ENCODE data around the gene REP15. TPM values are rescaled to one million over a fixed set of nuclear protein-coding genes. Genes with fewer than 3 reads are reported as not detected.

The REP15 gene
- total and polyA plus RNA-seq, 2 of the 8 experiments (the other 6 are each of a cell fraction or from before 2014, with no cell fraction given), result 0.06 to 0.73 TPM

DNA sequence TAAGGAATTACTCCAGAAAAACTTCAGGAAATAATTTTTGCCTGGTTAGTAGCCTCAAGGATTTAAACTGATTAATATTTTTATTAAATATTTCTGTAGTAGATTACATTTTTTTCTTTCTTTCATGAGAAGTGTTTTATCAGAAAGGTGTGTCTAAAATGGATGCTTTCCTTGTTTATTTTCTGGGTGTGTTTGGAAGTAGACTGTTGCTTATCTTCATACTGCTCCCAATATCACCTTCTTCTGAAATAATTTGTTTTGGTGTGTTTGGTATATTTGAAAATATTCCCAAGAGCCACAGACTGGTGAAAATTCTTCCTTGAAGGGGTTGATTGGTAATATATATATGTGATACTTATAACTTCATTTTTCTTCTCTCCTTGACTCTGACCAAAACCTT is 10.1 kb upstream of the REP15 start:
- Histone ChIP-seq H2BK120ac (replicated peaks; ENCODE audit: low read depth, low read length) (no peak overlapping the region), H3K9me3 (ENCODE audit: insufficient read depth in 2 of 2, low read depth in 1 of 2, low read length in 1 of 2) (no peaks in the 10 kb centered on the region), H3K23ac (ENCODE audit: insufficient read length) (no peak overlapping the region), H2BK20ac (ENCODE audit: low read length) (no peak overlapping the region), H2AFZ (ENCODE audit: low read length) (no peak overlapping the region), H3K79me1 (ENCODE audit: low read depth, low read length) (no peaks in the 10 kb centered on the region), H3K79me2 (ENCODE audit: control insufficient read depth in 1 of 2, insufficient read depth in 2 of 2, low read length in 2 of 2) (no peaks in the 10 kb centered on the region), H3K4me3 (ENCODE audit: extremely low read depth in 1 of 4, insufficient read depth in 2 of 4, low read depth in 3 of 4, low read length in 4 of 4) (no peak overlapping the region), H3K27ac (ENCODE audit: low read depth, low read length) (no peak overlapping the region), H2BK12ac (ENCODE audit: low read depth, low read length) (no peak overlapping the region), H3K4me2 (ENCODE audit: insufficient read depth in 1 of 2, low read depth in 2 of 2, low read length in 2 of 2) (no peak overlapping the region), H3K27me3 (replicated peaks in 1 of 4; ENCODE audit: control insufficient read depth in 3 of 4, extremely low read depth in 1 of 4, insufficient read depth in 3 of 4, low read length in 3 of 4) (no peaks in the 10 kb centered on the region), H4K91ac (replicated peaks; ENCODE audit: insufficient read length, low read length) (no peak overlapping the region), H2BK5ac (ENCODE audit: low read depth, low read length) (no peak overlapping the region), H2AK5ac (ENCODE audit: low read depth, low read length) (no peak overlapping the region), H3K9ac (replicated peaks in 1 of 4; ENCODE audit: extremely low read depth in 1 of 4, low read depth in 3 of 4, low read length in 3 of 4) (no peak overlapping the region), H3K4me1 (replicated peaks in 1 of 4; ENCODE audit: control insufficient read depth in 3 of 4, insufficient read depth in 4 of 4, low read length in 3 of 4) (no peaks in the 10 kb centered on the region), H3K36me3 (ENCODE audit: control insufficient read depth in 2 of 4, insufficient read depth in 4 of 4, low read length in 3 of 4) (peaks cover 0 to 5% (median 1%) of the 10 kb centered on the region in 4 experiments; a peak in 2 of 8 replicates), H2BK15ac (ENCODE audit: low read length) (no peak overlapping the region), H4K20me1 (replicated peaks in 1 of 2; ENCODE audit: control insufficient read depth in 1 of 2, insufficient read depth in 2 of 2, low read length in 2 of 2) (peaks cover 0 to 2% of the 10 kb centered on the region in 2 experiments), H3K56ac (replicated peaks; ENCODE audit: insufficient read length, low read depth, low read length) (no peak overlapping the region), H3K18ac (ENCODE audit: extremely low read depth, low read length) (no peak overlapping the region), H4K5ac (ENCODE audit: insufficient read length, low read depth, low read length) (no peak overlapping the region), H3K14ac (ENCODE audit: insufficient read length) (no peak overlapping the region), H3K23me2 (ENCODE audit: low read depth, low read length) (no peaks in the 10 kb centered on the region), H4K8ac (ENCODE audit: extremely low read depth, insufficient read depth, low read length) (no peak overlapping the region), H3K4ac (replicated peaks; ENCODE audit: insufficient read length, low read depth, low read length) (no peak overlapping the region)
- ChIA-PET POLR2A (ENCODE audit: partially characterized antibody) (no interaction called here), CTCF (ENCODE audit: partially characterized antibody) (interaction anchor here (1.5 kb wide), 1 partner anchor 19 kb away, joined by 3 read pairs; no protein-coding TSS in a partner anchor)
- FAIRE-seq (no peak), DNase-seq (ENCODE audit: low read depth in 1 of 2, low spot score in 2 of 2) (no peak)
- TF ChIP-seq, protein P1, sequence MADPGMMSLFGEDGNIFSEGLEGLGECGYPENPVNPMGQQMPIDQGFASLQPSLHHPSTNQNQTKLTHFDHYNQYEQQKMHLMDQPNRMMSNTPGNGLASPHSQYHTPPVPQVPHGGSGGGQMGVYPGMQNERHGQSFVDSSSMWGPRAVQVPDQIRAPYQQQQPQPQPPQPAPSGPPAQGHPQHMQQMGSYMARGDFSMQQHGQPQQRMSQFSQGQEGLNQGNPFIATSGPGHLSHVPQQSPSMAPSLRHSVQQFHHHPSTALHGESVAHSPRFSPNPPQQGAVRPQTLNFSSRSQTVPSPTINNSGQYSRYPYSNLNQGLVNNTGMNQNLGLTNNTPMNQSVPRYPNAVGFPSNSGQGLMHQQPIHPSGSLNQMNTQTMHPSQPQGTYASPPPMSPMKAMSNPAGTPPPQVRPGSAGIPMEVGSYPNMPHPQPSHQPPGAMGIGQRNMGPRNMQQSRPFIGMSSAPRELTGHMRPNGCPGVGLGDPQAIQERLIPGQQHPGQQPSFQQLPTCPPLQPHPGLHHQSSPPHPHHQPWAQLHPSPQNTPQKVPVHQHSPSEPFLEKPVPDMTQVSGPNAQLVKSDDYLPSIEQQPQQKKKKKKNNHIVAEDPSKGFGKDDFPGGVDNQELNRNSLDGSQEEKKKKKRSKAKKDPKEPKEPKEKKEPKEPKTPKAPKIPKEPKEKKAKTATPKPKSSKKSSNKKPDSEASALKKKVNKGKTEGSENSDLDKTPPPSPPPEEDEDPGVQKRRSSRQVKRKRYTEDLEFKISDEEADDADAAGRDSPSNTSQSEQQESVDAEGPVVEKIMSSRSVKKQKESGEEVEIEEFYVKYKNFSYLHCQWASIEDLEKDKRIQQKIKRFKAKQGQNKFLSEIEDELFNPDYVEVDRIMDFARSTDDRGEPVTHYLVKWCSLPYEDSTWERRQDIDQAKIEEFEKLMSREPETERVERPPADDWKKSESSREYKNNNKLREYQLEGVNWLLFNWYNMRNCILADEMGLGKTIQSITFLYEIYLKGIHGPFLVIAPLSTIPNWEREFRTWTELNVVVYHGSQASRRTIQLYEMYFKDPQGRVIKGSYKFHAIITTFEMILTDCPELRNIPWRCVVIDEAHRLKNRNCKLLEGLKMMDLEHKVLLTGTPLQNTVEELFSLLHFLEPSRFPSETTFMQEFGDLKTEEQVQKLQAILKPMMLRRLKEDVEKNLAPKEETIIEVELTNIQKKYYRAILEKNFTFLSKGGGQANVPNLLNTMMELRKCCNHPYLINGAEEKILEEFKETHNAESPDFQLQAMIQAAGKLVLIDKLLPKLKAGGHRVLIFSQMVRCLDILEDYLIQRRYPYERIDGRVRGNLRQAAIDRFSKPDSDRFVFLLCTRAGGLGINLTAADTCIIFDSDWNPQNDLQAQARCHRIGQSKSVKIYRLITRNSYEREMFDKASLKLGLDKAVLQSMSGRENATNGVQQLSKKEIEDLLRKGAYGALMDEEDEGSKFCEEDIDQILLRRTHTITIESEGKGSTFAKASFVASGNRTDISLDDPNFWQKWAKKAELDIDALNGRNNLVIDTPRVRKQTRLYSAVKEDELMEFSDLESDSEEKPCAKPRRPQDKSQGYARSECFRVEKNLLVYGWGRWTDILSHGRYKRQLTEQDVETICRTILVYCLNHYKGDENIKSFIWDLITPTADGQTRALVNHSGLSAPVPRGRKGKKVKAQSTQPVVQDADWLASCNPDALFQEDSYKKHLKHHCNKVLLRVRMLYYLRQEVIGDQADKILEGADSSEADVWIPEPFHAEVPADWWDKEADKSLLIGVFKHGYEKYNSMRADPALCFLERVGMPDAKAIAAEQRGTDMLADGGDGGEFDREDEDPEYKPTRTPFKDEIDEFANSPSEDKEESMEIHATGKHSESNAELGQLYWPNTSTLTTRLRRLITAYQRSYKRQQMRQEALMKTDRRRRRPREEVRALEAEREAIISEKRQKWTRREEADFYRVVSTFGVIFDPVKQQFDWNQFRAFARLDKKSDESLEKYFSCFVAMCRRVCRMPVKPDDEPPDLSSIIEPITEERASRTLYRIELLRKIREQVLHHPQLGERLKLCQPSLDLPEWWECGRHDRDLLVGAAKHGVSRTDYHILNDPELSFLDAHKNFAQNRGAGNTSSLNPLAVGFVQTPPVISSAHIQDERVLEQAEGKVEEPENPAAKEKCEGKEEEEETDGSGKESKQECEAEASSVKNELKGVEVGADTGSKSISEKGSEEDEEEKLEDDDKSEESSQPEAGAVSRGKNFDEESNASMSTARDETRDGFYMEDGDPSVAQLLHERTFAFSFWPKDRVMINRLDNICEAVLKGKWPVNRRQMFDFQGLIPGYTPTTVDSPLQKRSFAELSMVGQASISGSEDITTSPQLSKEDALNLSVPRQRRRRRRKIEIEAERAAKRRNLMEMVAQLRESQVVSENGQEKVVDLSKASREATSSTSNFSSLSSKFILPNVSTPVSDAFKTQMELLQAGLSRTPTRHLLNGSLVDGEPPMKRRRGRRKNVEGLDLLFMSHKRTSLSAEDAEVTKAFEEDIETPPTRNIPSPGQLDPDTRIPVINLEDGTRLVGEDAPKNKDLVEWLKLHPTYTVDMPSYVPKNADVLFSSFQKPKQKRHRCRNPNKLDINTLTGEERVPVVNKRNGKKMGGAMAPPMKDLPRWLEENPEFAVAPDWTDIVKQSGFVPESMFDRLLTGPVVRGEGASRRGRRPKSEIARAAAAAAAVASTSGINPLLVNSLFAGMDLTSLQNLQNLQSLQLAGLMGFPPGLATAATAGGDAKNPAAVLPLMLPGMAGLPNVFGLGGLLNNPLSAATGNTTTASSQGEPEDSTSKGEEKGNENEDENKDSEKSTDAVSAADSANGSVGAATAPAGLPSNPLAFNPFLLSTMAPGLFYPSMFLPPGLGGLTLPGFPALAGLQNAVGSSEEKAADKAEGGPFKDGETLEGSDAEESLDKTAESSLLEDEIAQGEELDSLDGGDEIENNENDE (IDR thresholded peaks at IDR 0.05; ENCODE audit: insufficient replicate concordance, low read length), result no peak
